Amygdala (tissue), 56 donors: ENCODE measurements around the gene CREB3L2.

Experiments used
- DNase-seq, 56 donors: peaks; one replicate each; lab custom pipeline; 2025; lab: John Stamatoyannopoulos, UW

CREB3L2 gene

DNA sequence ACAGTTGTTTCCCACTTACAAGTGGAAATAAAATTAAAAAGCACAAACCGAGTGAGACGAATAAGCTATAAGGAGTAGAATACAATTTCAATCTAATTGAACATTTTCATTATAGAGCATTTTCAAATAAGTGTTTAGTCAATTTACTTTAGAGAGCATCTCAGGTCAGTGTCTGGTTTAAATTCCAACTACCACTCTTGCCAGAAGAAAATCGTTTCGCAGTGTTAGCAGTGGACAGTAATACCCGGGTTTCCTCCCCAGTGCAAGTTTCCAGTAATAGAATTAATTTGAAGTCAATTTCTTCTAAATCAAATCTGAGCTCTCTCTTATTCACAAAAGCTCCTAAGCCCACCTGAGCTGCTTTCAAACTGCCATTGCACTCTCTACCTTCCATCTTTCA is 45.7 kb downstream of the CREB3L2 start:
- no peak for DNase-seq

DNA sequence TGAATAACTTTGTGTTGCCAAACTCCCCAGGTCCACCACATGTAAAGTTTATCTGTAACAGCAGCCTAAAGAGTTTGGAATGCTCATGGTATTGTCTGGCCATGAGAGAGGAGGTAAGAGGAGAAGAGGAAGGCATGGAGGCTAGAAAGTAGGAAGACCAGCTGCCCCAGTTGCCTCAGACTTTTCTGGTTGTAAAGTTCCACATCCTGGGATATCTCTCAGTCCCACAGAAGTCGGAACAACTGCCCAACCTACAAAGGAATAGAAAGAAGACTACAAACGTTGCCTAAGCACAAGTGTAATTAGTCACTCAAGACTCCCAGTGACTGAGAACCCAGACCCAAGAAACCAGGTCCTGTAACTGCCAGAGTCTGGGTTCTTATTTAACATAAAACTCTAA is 47.3 kb downstream of the CREB3L2 start:
- DNase-seq, result no peak

DNA sequence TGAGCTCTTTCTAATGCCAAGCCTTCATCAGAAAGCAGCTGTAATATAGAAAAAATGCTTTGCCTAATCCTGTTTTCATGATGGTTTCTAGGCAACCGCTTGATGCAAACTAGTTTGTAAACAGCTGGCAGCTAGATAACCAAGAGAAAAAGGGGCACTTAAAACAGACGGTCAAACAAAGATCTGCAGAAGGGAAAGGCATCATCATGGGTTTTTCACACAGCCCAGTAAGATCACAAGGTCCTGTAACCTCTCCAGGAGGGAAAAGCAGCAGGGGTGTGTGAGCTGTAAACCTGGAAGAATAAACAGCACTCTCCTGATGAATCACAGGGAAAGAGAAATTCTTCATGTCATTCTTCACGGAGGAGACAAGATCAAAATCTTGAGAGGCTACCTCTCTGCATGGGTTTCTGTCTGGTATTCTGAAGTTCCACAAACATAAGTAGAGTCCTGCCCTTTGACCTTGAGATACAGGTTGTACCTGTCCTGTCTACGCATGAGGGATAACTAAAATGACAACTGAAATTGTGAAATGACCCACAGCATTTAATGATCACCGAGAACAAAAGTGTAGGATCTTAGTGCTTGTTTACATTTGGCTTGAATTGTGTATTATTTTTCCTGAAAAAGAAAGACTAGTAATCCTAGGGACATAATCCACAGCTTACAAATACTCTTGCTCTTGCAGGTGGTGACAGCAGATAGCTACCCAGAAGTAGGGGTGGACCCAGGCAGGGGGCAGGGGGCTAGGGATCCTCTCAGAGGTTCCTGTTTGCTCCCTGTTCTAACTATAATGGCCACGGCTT is 48.0 kb downstream of the CREB3L2 start:
- DNase-seq, result no peak

DNA sequence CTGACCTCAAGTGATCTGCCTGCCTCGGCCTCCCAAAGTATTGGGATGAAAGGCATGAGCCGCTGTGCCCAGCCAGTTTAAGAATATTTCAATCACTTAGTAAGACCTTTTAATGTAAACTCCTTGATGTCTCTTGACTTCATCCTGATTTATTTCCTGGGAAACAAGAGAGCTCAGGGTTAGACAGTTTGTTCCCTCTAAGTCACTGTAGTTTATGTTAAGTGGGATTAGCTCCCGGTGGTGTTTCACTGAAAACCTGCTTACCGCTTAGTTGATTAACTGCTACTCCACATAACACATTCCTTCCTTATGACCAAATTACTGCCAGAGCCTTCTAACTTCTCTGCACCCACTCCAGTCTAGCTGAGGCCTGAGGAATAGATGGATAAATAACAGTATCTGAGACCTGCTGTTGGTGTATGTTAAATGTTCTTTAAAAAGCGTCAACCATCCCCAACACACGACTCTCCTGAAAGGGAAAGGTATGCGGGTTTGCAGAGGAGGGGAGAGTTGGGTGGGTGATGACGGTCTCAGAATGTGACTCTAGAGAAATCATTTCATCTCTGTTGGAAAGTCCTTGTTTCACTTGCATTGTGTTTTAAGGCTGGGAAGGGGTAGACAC is 48.7 kb downstream of the CREB3L2 start:
- DNase-seq, result no peak

DNA sequence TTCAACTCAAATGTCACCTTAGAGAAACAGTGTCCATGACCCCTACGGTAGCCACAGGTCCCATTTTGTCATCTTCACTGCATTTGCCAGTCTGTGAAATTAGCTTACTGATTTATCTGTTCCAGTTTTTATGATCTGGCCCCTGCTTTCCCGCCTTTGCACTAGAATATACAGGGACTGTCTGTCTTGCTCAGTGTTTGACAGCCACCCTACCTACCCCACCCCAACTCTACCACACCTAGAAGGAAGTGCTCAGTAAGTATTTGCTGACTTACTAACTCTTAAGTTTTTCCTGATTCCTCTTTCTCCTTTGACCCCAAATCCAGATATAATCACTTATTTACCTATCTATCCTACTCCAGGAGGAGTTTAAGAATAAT is 49.5 kb downstream of the CREB3L2 start:
- no peak for DNase-seq

DNA sequence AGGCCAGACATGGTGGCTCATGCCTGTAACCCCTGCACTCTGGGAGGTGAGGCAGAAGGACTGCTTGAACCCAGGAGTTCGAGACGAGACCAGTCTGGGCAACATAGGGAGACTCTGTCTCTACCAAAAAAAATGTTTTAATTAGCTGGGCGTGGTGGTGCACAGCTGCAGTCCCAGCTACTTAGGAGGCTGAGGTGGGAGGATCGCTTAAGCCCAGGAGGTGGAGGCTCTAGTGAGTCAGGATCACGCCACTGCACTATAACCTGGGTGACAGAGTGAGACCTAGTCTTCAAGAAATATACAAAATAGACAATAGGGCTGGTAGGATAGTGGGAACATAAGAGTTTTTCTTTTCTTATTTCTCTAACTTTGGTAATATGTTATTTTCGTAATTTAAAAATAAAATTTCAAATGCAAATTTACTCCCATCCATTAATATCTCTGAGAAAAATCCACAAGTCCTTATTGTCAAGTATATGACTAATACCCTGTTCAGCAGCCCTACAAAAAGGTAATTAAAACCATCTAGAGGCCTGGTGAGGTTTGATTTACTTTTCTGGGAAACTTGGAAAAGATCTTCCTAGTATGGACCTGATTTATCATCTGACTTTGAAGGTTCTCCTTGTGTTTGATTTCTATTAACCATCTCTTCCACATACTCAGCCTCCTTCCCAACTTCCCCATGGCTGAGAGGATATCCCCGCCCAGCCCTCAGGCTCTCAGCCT is 50.0 kb downstream of the CREB3L2 start:
- no peak for DNase-seq

DNA sequence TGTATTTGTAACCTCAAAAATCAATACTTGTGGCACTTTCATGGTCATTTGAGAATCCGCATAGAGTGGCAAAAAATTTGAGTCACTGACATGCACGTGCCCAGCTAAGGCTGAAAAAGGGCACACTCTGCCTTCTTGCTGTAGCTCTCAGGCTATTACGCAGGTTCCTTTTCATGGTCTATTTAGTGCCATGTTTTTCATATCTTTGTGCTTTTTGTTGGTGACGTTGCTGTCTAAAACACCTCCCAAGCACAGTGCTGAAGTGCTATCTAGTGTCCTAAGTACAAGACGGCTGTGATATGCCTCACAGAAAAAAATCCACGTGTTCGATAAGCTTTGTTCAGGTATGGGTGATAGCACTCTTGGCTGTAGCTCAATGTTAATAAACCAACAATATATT is 50.9 kb downstream of the CREB3L2 start:
- DNase-seq, result no peak

DNA sequence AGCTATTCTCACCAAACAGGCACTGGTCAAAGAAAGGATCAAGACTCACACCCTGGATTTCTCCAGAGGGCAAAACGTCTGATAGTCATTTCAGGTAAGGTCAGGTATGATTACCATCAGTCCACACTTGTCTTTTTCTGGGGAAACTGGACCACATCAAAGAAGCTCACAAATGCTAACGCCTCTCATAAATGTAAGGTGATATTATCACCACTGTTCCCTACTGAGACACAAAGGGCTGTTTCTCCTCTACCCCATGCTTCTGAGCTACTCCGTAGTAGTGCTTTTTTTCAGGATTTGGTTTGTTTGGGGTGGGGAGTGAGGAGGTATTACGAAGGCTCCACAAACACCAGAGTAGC is 51.6 kb downstream of the CREB3L2 start:
- no peak for DNase-seq

DNA sequence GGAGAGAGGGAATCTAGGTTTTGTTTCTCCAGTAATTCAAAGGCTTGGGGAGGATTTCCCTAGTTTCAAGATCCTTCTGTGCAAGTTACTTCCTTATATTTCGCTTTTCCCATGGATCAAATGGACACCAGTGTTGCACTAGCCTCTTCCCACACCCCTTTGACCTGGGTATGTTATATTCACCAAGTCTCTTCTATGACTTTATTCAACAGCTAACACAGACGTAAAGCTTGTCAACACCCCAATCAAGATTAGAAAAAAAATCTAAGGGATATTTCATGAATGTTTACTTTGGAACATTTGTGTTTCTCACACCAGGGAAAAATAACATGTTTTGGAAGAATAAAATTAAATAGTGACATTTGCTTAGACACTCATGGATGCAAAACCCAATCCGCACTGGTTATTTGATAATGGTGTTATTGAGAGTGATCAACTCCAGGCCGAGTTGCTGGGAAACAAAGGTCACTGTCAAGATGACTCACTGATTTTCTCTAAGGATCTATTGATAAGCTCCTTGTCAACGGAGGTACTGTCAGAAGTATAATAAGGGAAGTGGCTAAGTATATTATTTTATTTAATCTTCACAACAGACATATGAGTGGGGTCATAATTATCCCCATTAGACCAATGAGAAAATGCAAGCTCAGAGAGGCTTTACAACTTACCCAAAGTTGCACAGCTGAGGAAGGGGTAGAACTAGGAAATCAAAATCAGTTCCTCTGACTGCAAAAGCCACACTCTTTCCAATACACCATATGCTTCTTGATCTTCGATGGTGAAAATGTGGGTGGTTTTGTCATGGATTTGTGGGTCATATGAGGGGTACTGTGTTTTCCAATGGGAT is 52.2 kb downstream of the CREB3L2 start:
- DNase-seq, result no peak

DNA sequence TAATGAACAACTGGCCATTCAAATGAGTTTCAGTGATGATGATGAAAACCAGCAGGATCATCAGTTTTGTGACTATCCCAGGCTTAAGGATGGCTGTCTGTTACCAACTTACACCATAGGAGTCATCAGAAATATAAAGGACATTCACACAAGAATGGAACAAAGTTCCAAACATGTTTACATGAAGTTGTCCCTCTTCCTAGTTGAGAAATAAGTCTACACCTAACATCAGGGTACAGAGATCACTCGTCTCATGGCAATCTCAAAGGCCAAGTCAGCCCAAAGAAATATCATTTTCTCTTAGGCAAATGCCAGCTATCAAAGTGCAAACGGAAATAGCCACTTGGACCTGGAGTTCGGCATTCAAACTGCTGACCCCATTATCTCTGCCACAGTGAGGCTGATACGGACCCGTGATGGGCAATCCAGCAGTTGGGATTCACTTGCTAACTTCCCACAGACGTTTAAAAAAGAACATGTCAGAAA is 53.0 kb downstream of the CREB3L2 start:
- DNase-seq, result no peak

DNA sequence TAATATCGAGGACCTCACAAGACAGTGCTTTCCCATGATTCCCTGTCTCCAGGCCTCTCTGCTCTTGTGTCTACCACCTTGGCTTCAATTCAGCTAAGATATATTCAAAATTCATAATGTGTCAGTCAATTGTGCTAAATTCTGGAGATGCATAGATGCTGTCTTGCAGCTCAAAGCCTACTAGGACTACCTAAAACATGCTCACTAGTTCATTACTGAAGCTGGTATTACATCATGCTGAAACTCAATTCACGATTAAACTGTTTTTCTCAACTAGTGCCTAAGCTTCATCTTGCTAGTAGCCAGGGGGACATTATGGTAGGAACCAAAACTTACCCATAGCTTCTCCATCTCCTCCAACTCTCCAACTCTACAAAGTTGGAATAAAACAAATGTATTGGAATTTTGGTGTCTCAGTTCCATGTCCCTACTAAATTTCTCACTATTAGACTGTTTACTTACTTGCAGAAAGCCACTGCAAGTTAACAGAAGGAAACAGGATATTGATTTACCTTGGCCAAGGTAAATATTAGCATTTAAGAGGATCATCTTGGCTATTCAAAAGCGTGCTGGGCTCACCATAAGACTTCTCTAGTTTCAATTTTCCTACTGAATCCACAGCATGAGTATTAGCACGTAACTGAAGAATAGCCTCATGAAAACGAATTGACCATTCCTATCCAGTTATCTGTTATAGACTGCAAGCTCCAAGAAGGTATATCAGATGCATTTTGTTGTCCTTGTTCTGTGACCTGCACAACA is 53.6 kb downstream of the CREB3L2 start:
- no peak for DNase-seq

DNA sequence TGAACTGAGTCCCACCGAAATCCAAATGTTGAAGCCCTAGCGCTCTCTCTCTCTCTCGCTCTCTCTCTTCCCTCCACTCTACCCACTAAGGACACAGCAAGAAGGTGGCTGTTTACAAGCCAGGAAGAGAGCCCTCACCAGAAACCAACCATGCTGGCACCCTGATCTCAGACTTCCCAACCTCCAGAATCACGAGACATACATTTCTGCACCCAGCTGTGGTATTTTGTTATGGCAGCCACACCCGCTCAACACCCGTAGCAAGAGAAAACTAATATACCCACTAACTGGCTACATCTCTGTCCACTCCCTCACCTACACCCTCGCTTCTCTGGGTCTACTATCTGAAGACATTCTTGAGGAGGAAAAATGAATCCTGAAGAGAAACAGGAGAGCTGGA is 54.8 kb downstream of the CREB3L2 start:
- no peak for DNase-seq

DNA sequence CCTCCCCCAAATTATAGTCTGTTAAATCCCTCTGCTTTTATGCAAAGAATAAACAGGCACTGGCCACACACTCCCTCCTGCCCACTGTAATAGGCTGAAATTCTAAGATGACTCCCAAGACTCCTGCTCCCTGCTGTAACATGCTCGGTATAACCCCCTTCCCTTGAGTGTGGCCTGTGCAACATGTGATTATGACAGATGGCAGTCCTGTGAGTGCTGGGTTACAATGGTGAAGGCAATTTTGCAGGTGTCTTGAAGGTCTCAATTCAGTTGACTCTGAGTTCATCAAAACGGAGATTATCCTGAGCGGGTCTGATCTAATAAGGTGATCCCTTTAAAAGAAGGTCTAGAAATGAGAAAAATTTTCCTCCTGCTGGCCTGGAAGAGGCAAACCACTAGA is 55.9 kb downstream of the CREB3L2 start:
- DNase-seq, result no peak

DNA sequence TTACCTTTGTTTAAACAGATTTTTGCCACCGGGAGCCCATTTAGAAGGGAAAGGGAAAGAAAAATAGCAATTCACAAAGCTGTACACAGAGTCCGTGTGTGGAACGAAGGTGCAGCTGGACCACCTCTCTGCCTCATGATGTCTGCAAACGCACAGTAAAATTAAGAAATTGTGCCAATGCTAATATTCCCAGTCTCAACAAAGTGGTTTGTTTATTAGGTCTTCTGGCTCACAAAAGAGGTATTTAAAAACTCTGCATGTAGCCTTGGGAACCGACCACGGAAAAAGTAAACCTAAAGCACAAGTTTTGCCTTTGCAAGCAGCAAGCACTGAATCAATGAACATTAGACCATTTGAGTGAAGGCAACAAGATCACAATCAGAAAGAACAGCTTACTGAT is 57.7 kb downstream of the CREB3L2 start:
- DNase-seq, result no peak

DNA sequence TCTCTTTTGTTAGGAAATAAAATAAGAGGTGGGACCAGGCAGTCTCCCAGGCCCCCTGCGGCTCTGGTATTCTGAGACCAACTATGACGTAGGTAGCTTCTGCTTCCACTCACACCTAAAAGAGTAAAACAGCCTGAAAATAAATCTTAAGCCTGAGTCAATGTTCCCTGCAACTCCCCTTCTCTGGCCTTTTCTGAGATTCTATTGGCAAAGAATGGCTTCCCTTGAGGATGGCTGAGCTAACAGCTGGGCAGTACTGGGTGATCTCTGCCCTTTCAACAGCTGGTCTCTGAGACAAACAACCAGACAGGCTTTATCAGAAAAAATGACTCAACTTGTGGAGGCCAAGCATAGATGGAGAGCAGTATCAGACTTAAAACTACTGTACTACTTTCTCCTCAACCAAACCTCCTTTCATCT is 58.7 kb downstream of the CREB3L2 start:
- DNase-seq, result no peak

DNA sequence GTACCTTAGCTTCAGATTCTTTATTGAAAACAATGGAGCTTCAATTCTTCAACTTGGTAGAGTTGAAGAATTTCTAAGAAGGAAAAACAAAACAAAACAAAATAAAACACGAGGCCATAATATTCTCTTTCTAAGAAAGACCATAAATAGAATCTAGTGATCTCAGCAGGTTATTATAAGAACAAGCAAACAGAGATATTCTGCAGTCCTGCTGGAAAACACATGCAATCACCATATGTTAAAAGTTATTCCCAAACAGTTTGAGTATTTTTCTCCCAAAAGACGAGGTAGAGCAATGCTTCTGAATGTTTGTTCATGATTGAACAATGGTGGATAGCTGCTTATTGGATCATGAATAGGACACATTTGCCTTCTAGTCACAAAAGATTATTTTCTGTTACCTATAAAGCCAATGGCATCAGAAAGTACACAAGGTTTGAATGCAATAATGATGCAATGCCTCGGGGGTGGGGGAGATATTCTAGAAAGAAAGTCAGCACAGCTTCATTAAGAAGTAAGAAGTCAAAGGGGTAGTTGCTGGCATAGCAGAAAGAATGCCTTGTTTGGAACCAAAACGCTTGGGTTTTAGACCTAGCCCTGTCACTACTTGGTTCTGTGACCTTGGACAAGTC is 59.3 kb downstream of the CREB3L2 start:
- DNase-seq, result no peak

DNA sequence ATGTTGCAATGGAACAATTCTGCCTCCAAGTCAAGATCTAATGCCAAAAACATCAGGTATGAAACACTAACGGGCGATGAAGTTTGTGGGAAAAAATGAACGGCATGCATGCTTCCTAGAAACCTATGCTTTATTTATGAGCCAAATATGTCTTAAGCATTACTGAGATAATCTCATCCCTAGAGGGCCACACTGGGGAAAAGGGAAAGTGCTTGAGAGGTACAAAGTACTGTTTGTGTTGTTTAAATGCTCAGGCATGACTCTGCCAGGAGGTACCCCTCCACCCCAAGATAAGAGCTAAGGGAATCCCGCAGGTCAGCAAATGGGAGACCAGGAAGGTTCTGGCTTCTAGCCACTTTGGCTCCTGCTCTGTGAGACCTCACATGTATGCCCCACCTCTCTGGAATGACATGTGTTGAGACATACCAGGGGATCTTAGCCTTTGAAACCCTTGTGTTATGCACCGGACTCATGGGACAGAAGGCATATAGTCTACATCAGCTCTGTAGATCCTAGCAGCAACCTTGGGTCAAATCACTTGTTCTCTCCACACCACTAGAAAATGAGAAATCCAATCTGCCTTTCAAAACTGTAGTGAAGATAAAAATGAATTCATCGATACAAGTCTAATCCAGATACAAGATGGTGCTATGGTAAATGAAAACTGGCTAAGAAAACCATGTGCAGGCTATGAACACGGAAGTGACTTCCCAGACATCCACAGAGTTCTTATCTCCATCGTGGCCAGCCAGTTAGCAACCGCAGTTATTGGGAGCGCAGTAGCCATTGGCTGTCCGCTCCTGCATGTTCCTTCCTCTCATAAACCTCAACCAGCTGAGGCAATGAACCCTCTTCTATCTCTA is 61.0 kb downstream of the CREB3L2 start:
- no peak for DNase-seq

DNA sequence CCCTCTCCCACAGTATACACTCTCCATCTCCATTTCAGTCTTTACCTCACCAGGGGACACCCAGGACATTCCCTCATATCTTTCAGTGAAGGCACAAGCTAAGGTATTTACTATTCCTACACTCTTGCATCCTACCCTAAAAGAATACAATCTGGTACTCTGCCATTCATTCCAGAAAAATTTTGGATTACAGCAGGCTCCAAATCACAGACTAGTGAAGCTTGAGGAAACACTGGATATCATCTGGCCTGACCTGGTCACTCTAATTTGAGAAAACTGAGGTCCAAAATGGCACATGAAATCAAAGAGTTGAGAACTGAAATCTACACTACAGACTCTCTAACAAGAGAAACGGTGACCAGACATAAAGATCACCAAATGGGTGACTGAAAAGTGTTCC is 61.7 kb downstream of the CREB3L2 start:
- no peak for DNase-seq

DNA sequence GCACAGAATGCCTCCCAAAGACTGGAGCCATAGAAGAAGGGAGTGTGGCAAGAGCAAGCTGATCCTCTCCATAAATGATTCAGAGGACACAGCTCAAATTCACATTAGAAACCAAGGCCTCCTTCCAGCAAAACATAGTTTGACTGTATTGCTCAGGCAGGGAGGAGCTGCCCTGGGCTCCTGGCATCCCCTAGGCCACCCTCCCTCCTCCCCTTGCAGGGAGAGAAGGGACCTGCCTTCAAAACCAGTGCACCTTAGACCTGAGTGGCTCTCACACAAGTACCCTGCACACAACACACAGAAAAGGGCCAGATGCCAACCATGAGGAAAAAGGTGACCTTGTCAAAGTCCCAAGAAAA is 64.7 kb downstream of the CREB3L2 start:
- DNase-seq, result no peak
